ENCODE data around the gene CYP27C1.

Gene CYP27C1

GRCh38 chr2:127139766-127140165 lies 80.3 kb downstream of the CYP27C1 start:
- in situ Hi-C loops (cut with MboI; ENCODE audit: low sequenced_read_pairs, unreplicated experiment), result no loop called here
- DNase-seq (ENCODE audit: low spot score), result no peak
- TF ChIP-seq CTCF (IDR thresholded peaks at IDR 0.05; ENCODE audit: borderline replicate concordance, control extremely low read depth, extremely low read depth, insufficient read depth, missing control alignments), result no peak

GRCh38 chr2:127138281-127138680 lies 81.8 kb downstream of the CYP27C1 start:
- DNase-seq (ENCODE audit: low spot score), result no peak
- no peak for TF ChIP-seq CTCF (IDR thresholded peaks at IDR 0.05; ENCODE audit: borderline replicate concordance, control extremely low read depth, extremely low read depth, insufficient read depth, missing control alignments)
- in situ Hi-C loops (cut with MboI; ENCODE audit: low sequenced_read_pairs, unreplicated experiment), result no loop called here

GRCh38 chr2:127137741-127138140 lies 82.4 kb downstream of the CYP27C1 start:
- in situ Hi-C loops (cut with MboI; ENCODE audit: low sequenced_read_pairs, unreplicated experiment), result no loop called here
- no peak for TF ChIP-seq CTCF (IDR thresholded peaks at IDR 0.05; ENCODE audit: borderline replicate concordance, control extremely low read depth, extremely low read depth, insufficient read depth, missing control alignments)
- no peak for DNase-seq (ENCODE audit: low spot score)

- in situ Hi-C loops (cut with MboI; ENCODE audit: low sequenced_read_pairs, unreplicated experiment), result no loop called here
- no peak for TF ChIP-seq CTCF (IDR thresholded peaks at IDR 0.05; ENCODE audit: borderline replicate concordance, control extremely low read depth, extremely low read depth, insufficient read depth, missing control alignments)
- no peak for DNase-seq (ENCODE audit: low spot score)
Measured at GRCh38 chr2:127137225-127137624, 82.9 kb downstream of the CYP27C1 start.

- in situ Hi-C loops (cut with MboI; ENCODE audit: low sequenced_read_pairs, unreplicated experiment), result no loop called here
- no peak for DNase-seq (ENCODE audit: low spot score)
- TF ChIP-seq CTCF (IDR thresholded peaks at IDR 0.05; ENCODE audit: borderline replicate concordance, control extremely low read depth, extremely low read depth, insufficient read depth, missing control alignments), result no peak
Measured at GRCh38 chr2:127134833-127135830, 85.0 kb downstream of the CYP27C1 start.

GRCh38 chr2:127134235-127134634 lies 85.9 kb downstream of the CYP27C1 start:
- no peak for DNase-seq (ENCODE audit: low spot score)
- in situ Hi-C loops (cut with MboI; ENCODE audit: low sequenced_read_pairs, unreplicated experiment), result no loop called here
- no peak for TF ChIP-seq CTCF (IDR thresholded peaks at IDR 0.05; ENCODE audit: borderline replicate concordance, control extremely low read depth, extremely low read depth, insufficient read depth, missing control alignments)

All from GM13976 (cell line).